Trophoblast cell (in vitro differentiated cells and primary cell): ENCODE data around the gene RBM20.
"Not testable (repeated sequence)": the region's sequence is repeated elsewhere in the genome, so short reads cannot be mapped to it uniquely, and the experiment has no call there.

ENCODE experiments used
- DNase-seq, 2 donors: peaks; one replicate each; pipeline ENCODE4 v3.0.0-alpha.2; 2016
- H2AFZ ChIP-seq: 2 replicates; pipeline ENCODE4 v1.6.1; 2013; ENCODE audit warnings: low read length, moderate library complexity, mild to moderate bottlenecking; ENCODE audit not compliant: insufficient read depth, poor library complexity
- H2AK5ac ChIP-seq: 2 replicates; pipeline ENCODE4 v1.6.1; 2013; ENCODE audit warnings: mild to moderate bottlenecking, low read length
- H2BK120ac ChIP-seq: 2 replicates; pipeline ENCODE4 v1.6.1; 2013; ENCODE audit warnings: low read length, mild to moderate bottlenecking, moderate library complexity; ENCODE audit not compliant: insufficient read depth, poor library complexity
- H2BK12ac ChIP-seq: 2 replicates; pipeline ENCODE4 v1.6.1; 2013; ENCODE audit warnings: mild to moderate bottlenecking, low read length, moderate library complexity
- H2BK5ac ChIP-seq: 2 replicates; pipeline ENCODE4 v1.6.1; 2013; ENCODE audit warnings: low read length, low read depth, moderate library complexity, mild to moderate bottlenecking; ENCODE audit not compliant: poor library complexity
- H3K14ac ChIP-seq: 2 replicates; pipeline ENCODE4 v1.6.1; 2013; ENCODE audit warnings: mild to moderate bottlenecking, low read length
- H3K18ac ChIP-seq: 2 replicates; pipeline ENCODE4 v1.6.1; 2013; ENCODE audit warnings: mild to moderate bottlenecking, low read length
- H3K23ac ChIP-seq: 2 replicates; pipeline ENCODE4 v1.6.1; 2013; ENCODE audit warnings: low read length
- H3K27ac ChIP-seq: 2 replicates; pipeline ENCODE4 v1.5.1; 2013; ENCODE audit warnings: low read depth, mild to moderate bottlenecking, inconsistent platforms, low read length, moderate library complexity
- H3K27me3 ChIP-seq: 2 replicates; pipeline ENCODE4 v1.6.1; 2013; ENCODE audit warnings: inconsistent platforms, mild to moderate bottlenecking, low read length, moderate library complexity; ENCODE audit not compliant: insufficient read depth
- H3K36me3 ChIP-seq, 2 experiments: 1 replicate in 1 of 2; 2 replicates in 1 of 2; pipeline ENCODE4 v1.6.1; 2013; ENCODE audit warnings: low read length in 2 of 2, mild to moderate bottlenecking in 2 of 2, moderate library complexity in 1 of 2; ENCODE audit not compliant: insufficient read depth in 2 of 2, control insufficient read depth in 1 of 2
- H3K4ac ChIP-seq: 2 replicates; pipeline ENCODE4 v1.6.1; 2013; ENCODE audit warnings: low read depth, mild to moderate bottlenecking, low read length, moderate library complexity
- H3K4me1 ChIP-seq, 2 experiments: 1 replicate in 1 of 2; 2 replicates in 1 of 2; pipeline ENCODE4 v1.6.1; 2013; ENCODE audit warnings: low read length in 2 of 2, mild to moderate bottlenecking in 2 of 2, moderate library complexity in 1 of 2; ENCODE audit not compliant: insufficient read depth in 2 of 2, control insufficient read depth in 1 of 2
- H3K4me2 ChIP-seq: 2 replicates; pipeline ENCODE4 v1.6.1; 2013; ENCODE audit warnings: inconsistent platforms, mild to moderate bottlenecking, low read length, moderate library complexity
- H3K4me3 ChIP-seq: 2 replicates; pipeline ENCODE4 v1.5.1; 2013; ENCODE audit warnings: mild to moderate bottlenecking, low read depth, low read length, inconsistent platforms
- H3K79me1 ChIP-seq: one replicate; pipeline ENCODE4 v1.6.1; 2013; ENCODE audit warnings: low read length
- H3K79me2 ChIP-seq: 2 replicates; pipeline ENCODE4 v1.6.1; 2013; ENCODE audit warnings: low read length, mild to moderate bottlenecking; ENCODE audit not compliant: control insufficient read depth, insufficient read depth, poor library complexity
- H3K9ac ChIP-seq: 2 replicates; pipeline ENCODE4 v1.6.1; 2013; ENCODE audit warnings: mild to moderate bottlenecking, low read length
- H3K9me3 ChIP-seq: 2 replicates; pipeline ENCODE4 v1.6.1; 2013; ENCODE audit warnings: low read depth, mild to moderate bottlenecking, control low read depth, inconsistent platforms, low read length; ENCODE audit not compliant: insufficient read depth
- H4K12ac ChIP-seq: 2 replicates; pipeline ENCODE4 v1.6.1; 2013; ENCODE audit warnings: low read depth, mild to moderate bottlenecking, low read length, moderate library complexity
- H4K8ac ChIP-seq: 2 replicates; pipeline ENCODE4 v1.6.1; 2013; ENCODE audit warnings: low read depth, mild to moderate bottlenecking, low read length, moderate library complexity
- H4K91ac ChIP-seq: one replicate; pipeline ENCODE4 v1.6.1; 2013; ENCODE audit warnings: low read depth, mild to moderate bottlenecking, low read length, moderate library complexity
- WGBS: extraction: QIAGEN DNeasy Blood & Tissue Kit; methylation state at CpG from one replicate; pipeline ENCODE4 v1.1.7; 2013; ENCODE audit warnings: missing lambda C conversion rate; ENCODE audit not compliant: insufficient read length, insufficient coverage; ENCODE audit errors: extremely low coverage; 5-methylcytosine and 5-hydroxymethylcytosine counted together

Gene RBM20

DNA sequence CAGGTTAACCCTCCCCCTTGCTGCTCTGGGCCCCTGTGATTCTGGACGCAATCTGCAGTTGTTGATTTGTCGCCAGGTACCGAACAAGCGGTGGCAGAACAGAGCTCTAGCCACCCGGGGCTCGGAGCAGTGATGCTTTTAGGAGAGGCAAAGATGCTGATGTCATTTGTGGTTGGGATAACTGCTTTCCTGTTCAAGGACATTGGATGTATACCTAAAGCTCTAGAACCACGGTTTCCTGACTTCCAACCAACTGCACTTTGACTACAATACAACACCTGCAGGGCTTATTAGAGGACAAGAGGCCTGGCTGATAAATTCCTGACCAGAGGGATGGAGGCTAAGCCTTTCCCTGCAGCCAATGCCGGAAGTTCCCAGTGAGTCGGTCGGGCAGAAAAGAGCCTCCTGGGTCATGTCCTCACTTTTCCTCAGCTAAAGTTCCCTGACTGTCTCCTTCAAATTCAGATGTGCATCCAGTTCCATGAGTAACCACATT lies 6.5 kb upstream of the RBM20 start:
- no peaks in the 10 kb centered on the region for H3K9me3 ChIP-seq
- no peak overlapping the region for H3K18ac ChIP-seq
- H3K14ac ChIP-seq: no peak overlapping the region
- H3K23ac ChIP-seq: no peak overlapping the region
- H3K36me3 ChIP-seq: no peaks in the 10 kb centered on the region
- H4K8ac ChIP-seq: no peak overlapping the region
- no peaks in the 10 kb centered on the region for H3K27me3 ChIP-seq
- H3K4me1 ChIP-seq: peaks cover 0 to 5% of the 10 kb centered on the region in 2 experiments
- DNase-seq: no peak
- H4K12ac ChIP-seq: no peak overlapping the region
- no peak overlapping the region for H4K91ac ChIP-seq
- H3K4me3 ChIP-seq: no peak overlapping the region
- no peak overlapping the region for H3K4me2 ChIP-seq
- no peaks in the 10 kb centered on the region for H3K79me2 ChIP-seq
- H3K4ac ChIP-seq: no peak overlapping the region
- no peak overlapping the region for H2BK12ac ChIP-seq
- no CpG with 5 or more reads among the region's 10 CpGs for WGBS
- no peak overlapping the region for H3K27ac ChIP-seq
- H2BK120ac ChIP-seq: no peak overlapping the region
- no peak overlapping the region for H2BK5ac ChIP-seq
- no peaks in the 10 kb centered on the region for H3K79me1 ChIP-seq
- no peak overlapping the region for H2AFZ ChIP-seq
- H2AK5ac ChIP-seq: no peak overlapping the region
- no peak overlapping the region for H3K9ac ChIP-seq

DNA sequence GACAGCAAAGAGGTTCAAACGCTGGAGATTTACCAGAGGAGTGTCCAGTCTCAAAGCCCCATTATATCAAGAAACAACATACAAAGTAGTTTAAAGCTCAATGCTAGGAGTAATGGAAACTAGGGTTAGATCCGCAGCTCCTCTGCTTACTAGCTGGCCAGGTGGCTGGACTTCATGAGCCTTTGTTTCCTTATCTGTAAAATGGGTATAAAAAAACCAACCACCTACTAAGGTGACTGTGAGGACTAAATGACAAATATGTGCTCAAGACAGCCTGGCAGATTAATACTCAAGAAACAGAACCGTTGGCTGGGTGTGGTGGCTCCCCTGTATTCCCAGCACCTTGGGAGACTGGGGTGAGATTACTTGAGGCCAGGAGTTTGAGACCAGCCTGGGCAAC lies 5.8 kb upstream of the RBM20 start:
- H4K12ac ChIP-seq: no peak overlapping the region
- H3K27ac ChIP-seq: no peak overlapping the region
- H3K18ac ChIP-seq: no peak overlapping the region
- no peak overlapping the region for H2AFZ ChIP-seq
- no peak overlapping the region for H3K9ac ChIP-seq
- peaks cover 3 to 9% of the 10 kb centered on the region in 2 experiments for H3K4me1 ChIP-seq
- no peak overlapping the region for H2AK5ac ChIP-seq
- H3K14ac ChIP-seq: no peak overlapping the region
- H3K36me3 ChIP-seq: no peaks in the 10 kb centered on the region
- no peak overlapping the region for H2BK5ac ChIP-seq
- no peaks in the 10 kb centered on the region for H3K79me2 ChIP-seq
- H3K27me3 ChIP-seq: peaks cover 4% of the 10 kb centered on the region
- no peaks in the 10 kb centered on the region for H3K79me1 ChIP-seq
- H3K4ac ChIP-seq: no peak overlapping the region
- no peak overlapping the region for H3K4me2 ChIP-seq
- no peak overlapping the region for H3K23ac ChIP-seq
- no peak for DNase-seq
- no peak overlapping the region for H4K8ac ChIP-seq
- H3K9me3 ChIP-seq: no peaks in the 10 kb centered on the region
- no peak overlapping the region for H3K4me3 ChIP-seq
- no peak overlapping the region for H2BK12ac ChIP-seq
- H2BK120ac ChIP-seq: no peak overlapping the region
- WGBS: no CpG with 5 or more reads among the region's 3 CpGs
- no peak overlapping the region for H4K91ac ChIP-seq

DNA sequence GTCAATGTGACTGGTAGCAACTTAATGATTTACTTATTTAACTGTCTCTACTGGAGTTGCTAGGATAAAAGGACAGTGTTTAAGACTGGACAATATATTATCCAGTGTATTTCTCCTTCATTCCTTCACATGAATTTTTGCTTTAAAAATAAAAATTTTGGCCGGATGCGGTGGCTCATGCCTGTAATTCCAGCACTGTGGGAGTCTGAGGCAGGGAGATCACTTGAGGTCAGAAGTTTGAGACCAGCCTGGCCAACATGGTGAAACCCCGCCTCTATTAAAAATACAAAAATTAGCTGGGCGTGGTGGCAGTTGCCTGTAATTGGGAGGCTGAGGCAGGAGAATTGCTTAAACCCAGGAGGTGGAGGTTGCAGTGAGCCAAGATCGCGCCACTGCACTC lies 5.1 kb upstream of the RBM20 start:
- not testable (repeated sequence) for H3K14ac ChIP-seq, H3K36me3 ChIP-seq, H4K91ac ChIP-seq, H3K18ac ChIP-seq, H3K4me2 ChIP-seq, H3K23ac ChIP-seq, DNase-seq, H2AK5ac ChIP-seq, H3K4ac ChIP-seq, H3K27ac ChIP-seq, H3K9ac ChIP-seq, H3K27me3 ChIP-seq, H3K9me3 ChIP-seq, H2AFZ ChIP-seq, H2BK120ac ChIP-seq, H4K12ac ChIP-seq, H4K8ac ChIP-seq, H2BK5ac ChIP-seq, H3K79me2 ChIP-seq, H3K4me3 ChIP-seq, H2BK12ac ChIP-seq, H3K79me1 ChIP-seq
- H3K4me1 ChIP-seq: peaks cover 9 to 15% of the 10 kb centered on the region in 2 experiments
- no CpG with 5 or more reads among the region's 6 CpGs for WGBS

DNA sequence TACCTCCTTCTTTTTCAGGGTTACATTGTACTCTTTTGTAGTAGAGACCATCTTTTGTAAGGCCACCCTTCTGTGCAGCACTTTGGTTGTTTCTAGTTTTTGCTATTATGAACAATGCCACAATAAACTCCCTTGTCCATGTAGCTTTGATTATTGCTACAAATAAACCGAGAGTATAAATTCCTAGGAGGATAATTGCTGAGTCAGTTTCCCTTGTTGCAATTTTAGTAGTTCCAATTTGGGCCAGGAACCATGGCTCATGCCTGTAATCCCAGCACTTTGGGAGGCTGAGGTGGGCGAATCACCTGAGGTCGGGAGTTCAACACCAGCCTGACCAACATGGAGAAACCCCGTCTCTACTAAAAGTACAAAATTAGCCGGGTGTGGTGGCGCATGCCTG lies 4.3 kb upstream of the RBM20 start:
- H2AFZ ChIP-seq, H4K91ac ChIP-seq, H4K8ac ChIP-seq, H3K9ac ChIP-seq, H3K4me3 ChIP-seq, H2BK5ac ChIP-seq, H3K23ac ChIP-seq, H2BK12ac ChIP-seq, DNase-seq, H3K36me3 ChIP-seq, H3K4ac ChIP-seq, H3K4me2 ChIP-seq, H4K12ac ChIP-seq, H3K79me2 ChIP-seq, H3K79me1 ChIP-seq, H2BK120ac ChIP-seq, H3K18ac ChIP-seq, H2AK5ac ChIP-seq, H3K9me3 ChIP-seq, H3K27ac ChIP-seq, H3K14ac ChIP-seq: not testable (repeated sequence)
- Histone ChIP-seq H3K4me1 (peaks cover 9 to 17% of the 10 kb centered on the region in 2 experiments), H3K27me3 (peaks cover 18% of the 10 kb centered on the region)
- WGBS: no CpG with 5 or more reads among the region's 6 CpGs
